Activated T-helper 1 cell treated with anti-CD3 and anti-CD28 coated beads, Interleukin-2, amount 50 U/mL, for 16 hours (primary cell): Measurements from ENCODE around the gene KRT79.
"Not testable (repeated sequence)": the region's sequence is repeated elsewhere in the genome, so short reads cannot be mapped to it uniquely, and the experiment has no call there.

Source experiments
- DNase-seq, 2 donors: peaks; one replicate each; pipeline ENCODE4 v3.0.0-alpha.2; 2020; ENCODE audit warnings: low read depth in 1 of 2, low spot score in 1 of 2

The KRT79 gene

DNA sequence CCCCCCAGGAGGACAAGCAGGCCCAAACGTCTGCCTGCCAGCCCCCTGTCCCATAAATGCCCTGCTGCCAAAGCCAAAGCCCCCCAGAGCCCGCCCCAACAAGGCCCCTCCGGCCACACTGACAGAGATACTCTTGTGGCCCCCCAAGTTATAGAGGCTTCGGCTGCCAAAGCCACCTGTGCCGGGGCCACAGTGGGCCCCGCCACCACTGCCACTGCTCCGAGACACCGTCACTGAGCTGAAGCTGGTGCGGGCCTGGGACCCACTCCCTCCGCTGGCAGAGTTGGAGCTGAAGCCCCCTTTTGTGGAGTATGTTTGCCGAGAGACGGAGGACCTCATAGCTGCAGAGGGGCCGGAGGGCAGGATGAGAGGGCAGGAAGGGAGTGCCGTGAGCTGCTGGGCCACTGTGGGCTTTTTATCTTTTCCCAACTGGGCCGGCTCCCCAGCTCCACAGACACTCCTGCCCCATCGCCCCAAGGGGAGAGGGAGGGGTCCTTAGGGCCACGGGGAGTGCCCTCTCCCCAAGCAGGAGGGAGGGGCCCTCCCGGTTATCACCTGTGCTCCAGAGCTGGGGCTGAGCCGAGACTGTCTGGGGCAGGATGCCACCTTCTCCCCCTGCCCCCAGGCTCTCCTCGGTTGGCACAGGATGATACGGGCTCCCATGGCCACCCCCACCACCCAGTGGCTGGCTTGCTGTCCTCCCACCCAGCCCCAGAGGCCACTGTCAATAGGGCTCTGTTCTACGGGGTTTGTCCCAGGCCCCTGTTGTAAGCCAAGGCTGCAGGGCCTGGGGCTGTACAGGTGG is at the start of gene KRT79:
KRT79 (minus strand) TSS at position 390 of the 805 bp plus-strand sequence; CDS start at position 339, 51 bp downstream.
- no peak for DNase-seq

DNA sequence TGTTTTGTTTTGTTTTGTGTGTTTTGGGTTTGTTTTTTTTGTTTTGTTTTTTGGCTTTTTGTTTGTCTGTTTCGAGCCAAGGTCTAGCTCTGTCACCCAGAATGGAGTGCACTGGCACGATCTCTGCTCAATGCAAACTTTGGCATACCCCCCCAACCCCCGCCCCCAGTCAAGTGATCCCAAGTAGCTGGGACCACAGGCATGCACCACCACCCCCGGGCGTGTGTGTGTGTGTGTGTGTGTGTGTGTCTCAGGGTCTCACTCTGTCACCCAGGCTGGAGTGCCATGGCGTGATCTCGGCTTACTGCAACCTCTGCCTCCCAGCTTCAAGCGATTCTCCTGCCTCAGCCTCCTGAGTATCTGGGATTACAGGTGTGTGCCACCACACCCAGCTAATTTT is 46.4 kb upstream of the KRT79 start:
- DNase-seq: not testable (repeated sequence)

- DNase-seq: peak; percentile 37 to 44
These were observed 45.6 kb upstream of the KRT79 start for GRCh38 chr12:52879394-52880351.

DNA sequence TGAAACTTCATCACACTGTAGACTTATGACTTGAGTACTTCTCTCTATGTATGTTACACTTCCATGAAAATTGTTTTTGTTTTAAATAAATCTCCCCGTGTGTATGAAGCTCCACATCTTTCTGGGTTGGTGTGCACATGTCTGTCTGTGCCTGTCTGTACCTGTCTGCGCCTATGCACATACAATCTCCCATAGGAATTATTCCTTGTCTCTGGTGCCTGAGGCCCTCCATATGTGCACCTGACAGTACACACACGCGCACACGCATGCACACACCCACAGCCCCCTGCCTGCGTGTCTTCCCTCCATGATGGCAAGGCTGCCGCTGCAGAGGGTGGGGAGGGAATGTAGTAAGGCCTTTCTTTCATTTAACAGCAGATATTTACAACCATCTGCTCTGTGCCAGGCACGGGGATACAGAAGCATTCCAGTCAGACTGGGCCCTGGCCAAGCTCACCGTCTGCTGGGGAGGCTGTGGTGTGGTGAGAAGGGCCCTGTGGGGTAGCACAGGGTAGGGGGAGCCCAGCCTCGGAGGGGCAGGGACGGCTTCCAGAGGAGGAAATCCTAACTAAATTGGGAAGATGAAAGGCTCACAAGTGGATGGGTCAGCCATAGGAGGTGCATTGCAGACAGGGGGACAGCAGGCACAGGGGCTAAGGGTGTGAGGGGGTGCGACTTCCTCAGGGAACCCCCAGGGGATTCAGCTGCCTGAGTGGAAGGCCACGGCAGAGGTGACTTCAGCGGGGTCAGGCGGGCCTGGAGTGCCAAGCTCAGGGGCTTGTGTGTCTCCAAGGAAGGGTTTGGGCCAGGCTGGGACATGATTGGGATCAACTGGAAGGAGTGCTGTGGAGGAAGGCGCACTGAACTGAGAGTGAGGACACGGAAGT is 44.6 kb upstream of the KRT79 start:
- DNase-seq: no peak

GRCh38 chr12:52877242-52877641 is 43.1 kb upstream of the KRT79 start:
- DNase-seq: no peak

DNA sequence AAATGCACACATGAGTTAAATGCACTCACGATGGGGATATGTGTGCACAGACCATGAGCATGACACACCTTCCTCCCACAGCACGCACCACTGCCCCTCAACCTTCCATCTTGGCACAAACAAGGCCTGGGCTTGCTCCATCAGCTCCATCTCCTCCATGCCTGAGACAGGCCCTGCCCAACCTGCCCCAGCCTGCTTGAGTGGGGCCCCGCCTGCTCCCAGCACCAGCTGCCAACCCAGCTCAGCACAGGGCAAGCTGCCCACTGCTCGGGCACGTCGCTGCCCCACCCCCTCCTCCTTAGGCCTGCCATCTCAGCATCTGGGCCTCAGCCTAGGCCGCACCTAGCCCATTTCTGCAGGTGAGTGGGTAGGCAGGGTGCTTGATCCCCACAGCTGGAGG is 42.3 kb upstream of the KRT79 start:
- no peak for DNase-seq

DNA sequence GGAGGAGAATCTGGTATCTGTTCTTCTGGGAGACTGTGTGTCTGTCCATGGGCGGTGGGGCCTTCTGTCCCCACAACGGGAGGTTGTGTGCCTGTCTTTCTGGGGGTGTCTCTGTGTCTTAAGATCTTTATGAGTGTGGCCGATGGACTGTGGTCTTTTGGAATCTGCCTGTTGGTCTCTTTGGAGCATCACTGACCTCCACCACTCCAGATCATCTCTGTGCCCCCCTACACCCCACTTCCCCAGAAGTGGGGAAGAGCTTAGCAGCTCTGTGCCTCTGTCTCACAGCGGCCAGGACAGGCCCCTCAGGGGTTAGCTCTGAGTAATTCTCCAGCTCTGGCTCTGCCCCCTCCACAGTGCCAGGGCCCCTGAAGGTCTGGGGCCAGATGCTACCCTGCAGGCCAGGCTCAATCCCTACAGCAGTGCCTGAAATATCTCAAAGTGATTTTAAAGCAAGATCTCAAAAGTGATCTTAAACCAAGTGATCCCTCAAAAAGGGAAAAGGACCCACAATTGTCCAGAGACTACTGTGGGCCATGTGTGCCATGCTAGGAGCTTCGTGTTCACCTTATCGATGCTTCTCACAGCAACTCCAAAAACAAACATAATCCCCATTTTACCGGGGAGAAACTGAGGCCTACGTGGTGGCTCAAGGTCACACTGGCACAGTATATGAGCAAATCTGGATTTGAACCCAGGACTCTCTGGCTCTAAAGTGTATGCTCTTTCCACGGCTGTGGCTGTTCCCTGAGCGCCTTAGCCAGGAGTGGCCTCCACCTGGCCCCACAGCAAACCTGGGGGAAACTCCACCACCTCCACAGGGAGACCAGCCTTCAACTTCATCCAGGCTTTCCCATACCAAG is 40.7 kb upstream of the KRT79 start:
- DNase-seq: no peak

DNA sequence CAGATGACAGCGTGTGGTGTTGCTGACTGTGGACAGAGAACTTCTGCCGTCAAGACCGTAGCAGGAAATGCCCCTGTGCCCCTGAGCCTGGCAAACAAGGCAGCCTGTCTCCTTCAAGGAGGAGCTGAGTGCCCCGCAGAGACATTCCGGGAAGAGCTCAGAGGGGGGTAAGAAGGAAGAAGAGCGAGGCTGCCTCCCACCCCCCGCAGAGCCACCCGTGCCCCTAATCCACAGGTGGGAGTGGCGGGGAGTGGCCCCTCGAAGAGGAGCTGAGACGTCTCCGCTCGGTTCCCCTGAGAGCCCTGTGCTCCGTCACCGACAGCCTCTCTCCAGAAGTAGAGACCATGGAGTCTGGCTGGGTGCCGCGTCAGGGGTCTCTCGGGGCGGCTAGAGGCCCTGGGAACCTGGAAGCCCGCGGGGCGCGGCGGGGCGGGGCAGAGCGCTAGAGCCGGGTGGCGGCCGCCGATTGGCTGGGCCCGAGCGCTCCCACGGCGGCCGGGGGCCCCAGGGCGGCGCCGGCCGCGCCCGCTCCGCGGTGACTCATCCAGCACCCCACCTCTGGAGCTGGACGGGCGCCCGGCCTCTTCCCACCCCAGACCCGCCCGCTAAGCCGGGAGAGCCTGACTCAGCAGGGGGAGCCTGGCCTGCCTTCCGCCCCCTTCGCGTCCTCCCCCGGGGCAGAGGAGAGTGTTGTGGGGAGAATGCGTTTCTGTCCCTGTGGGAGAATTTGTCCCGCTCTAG is 39.9 kb upstream of the KRT79 start:
- DNase-seq: no peak

- no peak for DNase-seq
These were observed 39.4 kb upstream of the KRT79 start for GRCh38 chr12:52873513-52873831.

GRCh38 chr12:52872644-52873389 is 38.7 kb upstream of the KRT79 start:
- DNase-seq: no peak

- DNase-seq: no peak
These were observed 37.4 kb upstream of the KRT79 start for GRCh38 chr12:52871291-52872039.

- peak; percentile 44 to 62 for DNase-seq
These were observed 36.5 kb upstream of the KRT79 start for GRCh38 chr12:52870361-52871290.

DNA sequence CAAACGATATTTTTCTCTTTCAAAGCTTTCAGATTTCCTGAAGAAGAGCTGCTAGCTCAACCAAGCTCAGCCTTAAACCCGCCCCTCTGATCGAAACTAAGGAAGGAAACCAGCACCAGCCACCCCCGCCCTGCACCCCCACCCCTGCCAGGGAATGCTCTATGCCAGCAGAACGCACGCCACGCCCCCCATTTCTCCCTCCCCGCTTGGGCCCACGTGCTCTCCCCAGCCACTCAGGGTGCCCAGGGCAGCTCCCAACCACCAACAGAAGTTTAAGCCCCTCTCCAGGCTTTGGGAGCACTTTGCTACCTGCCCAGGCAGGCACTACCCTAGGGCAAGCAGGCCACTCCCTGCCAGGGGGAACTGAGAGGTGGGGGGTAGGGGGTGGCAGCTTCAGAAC is 33.5 kb upstream of the KRT79 start:
- no peak for DNase-seq

DNA sequence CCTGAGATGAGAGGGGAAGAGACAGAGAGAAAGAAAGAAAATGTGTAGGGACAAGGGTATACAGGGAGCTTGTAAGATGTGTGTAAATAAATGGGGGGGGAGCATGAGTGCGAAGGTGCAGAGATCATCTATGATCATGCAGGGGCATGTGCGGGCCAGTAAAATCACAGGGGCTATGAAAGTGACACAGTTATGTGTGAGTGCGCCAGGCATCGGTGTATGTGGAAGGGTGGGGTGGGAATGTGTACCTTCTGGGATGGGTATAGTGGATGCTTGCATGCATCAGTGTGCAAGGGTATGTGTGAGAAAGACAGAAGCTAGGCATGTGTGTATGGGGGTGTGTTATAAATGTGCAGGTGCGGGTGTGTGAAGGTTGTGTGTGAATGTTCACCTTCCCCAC is 33.0 kb upstream of the KRT79 start:
- no peak for DNase-seq

DNA sequence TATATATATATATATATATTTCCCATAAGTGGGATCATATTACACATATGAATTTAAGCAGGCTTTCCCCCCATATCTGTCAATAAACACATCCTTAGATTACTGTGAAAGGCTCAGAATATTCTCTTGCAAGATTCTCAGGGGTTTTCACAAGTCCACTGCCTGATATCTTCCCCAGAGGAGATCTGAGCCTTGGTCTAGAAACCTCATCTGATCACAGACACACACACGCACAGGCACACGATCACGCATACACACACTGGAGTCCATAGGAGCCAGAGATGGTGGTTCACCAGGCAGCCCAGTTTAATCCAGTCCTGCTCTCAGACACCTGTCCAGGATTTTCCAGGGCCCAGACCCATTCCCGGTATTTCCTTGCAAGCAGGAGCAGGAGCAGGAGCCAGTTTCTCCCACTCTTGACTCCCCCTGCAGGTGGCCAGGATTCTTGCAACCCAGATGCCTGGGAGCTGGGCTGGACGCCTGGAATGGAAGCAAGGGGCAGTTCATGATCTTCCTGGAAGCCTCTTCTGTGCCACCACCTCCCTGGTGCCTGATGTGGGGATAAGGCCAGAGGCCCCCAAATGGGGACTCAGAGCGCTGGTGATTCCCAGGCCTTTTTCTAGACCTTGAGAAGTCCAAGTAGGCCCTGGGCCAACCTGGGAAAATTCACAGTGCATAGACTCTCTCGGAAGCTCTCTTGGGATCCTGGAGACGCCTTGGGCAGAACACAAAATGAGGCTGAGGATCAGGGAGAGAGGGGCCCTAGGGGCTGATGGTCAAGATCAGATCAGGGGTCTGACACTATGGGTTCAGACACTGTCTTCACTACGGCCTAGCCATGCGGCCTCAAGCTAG is 31.2 kb upstream of the KRT79 start:
- DNase-seq: no peak

- DNase-seq: no peak
These were observed 27.9 kb upstream of the KRT79 start for GRCh38 chr12:52862023-52862422.
